GM12878 (cell line): ENCODE data around the gene BOD1L1. TPM values are rescaled to one million over a fixed set of nuclear protein-coding genes. Genes with fewer than 3 reads are reported as not detected.

Source experiments
- ATAC-seq: fragments of 200-7000 bp; cut with Tn5 transposase; 3 replicates; pipeline ENCODE4 v1.9.1; 2020; ENCODE audit warnings: mild to moderate bottlenecking, moderate library complexity
- BruUV-seq: library from RNA; stranded (reverse); fragments of 400-500 nt; replicated peaks from 2 replicates; lab custom pipeline; 2021; lab: Mats Ljungman, UMichigan
- CTCF ChIA-PET: fragments of 300-600 bp; sonication (Branson Sonifier 250); formaldehyde crosslinking; extraction: SDS; loops from one replicate; lab custom pipeline; 2021; ENCODE audit warnings: inconsistent platforms; lab: Yijun Ruan, JAX
- POLR2A ChIA-PET: fragments of 350-600 bp; formaldehyde crosslinking; extraction: SDS; loops from one replicate; lab custom pipeline; 2021; ENCODE audit warnings: inconsistent platforms; lab: Charles Lee
- RAD21 ChIA-PET: fragments of 300-600 bp; sonication (Branson Sonifier 250); formaldehyde crosslinking; loops from one replicate; lab custom pipeline; 2023; ENCODE audit warnings: antibody characterized with exemption; ENCODE audit not compliant: unreplicated experiment; lab: Charles Lee
- SMC1A ChIA-PET: fragments of 300-600 bp; sonication (Branson Sonifier 250); formaldehyde crosslinking; loops from one replicate; lab custom pipeline; 2023; ENCODE audit not compliant: unreplicated experiment, uncharacterized antibody; lab: Charles Lee
- DNase-seq: peaks from one replicate; pipeline ENCODE4 v3.0.0-alpha.2; 2011; ENCODE audit warnings: low read depth, low spot score
- FAIRE-seq: peaks from 3 replicates; lab custom pipeline; 2011; peaks lifted over from hg19 to GRCh38; lab: Jason Lieb, UNC
- H2AFZ ChIP-seq: 2 replicates; pipeline ENCODE4 v1.6.0; 2011; ENCODE audit warnings: low read depth, low read length, control low read depth; ENCODE audit not compliant: control insufficient read depth
- H3K27ac ChIP-seq: 2 replicates; pipeline ENCODE4 v1.5.1; 2011; ENCODE audit warnings: control low read depth; ENCODE audit not compliant: control insufficient read depth, insufficient read depth
- H3K27me3 ChIP-seq, 2 experiments: replicated peaks in 1 of 2; 2 replicates each; pipeline versions ENCODE4 v1.6.0 to v1.6.1; 2011; ENCODE audit warnings: low read length in 1 of 2; ENCODE audit not compliant: control insufficient read depth in 2 of 2, insufficient read depth in 2 of 2
- H3K36me3 ChIP-seq, 2 experiments: 2 replicates each; pipeline ENCODE4 v1.5.1; 2011; ENCODE audit warnings: low read length in 1 of 2; ENCODE audit not compliant: control insufficient read depth in 2 of 2, insufficient read depth in 2 of 2
- H3K4me1 ChIP-seq: 2 replicates; pipeline ENCODE4 v1.6.1; 2011; ENCODE audit warnings: mild to moderate bottlenecking, low read length, moderate library complexity, mixed read lengths; ENCODE audit not compliant: control insufficient read depth, insufficient read depth
- H3K4me2 ChIP-seq: 2 replicates; pipeline ENCODE4 v1.6.0; 2011; ENCODE audit warnings: control low read depth; ENCODE audit not compliant: control insufficient read depth, insufficient read depth
- H3K4me3 ChIP-seq: fragments of 200-600 bp; sonication (generic); 2 replicates; pipeline ENCODE4 v1.5.1; 2016
- H3K79me2 ChIP-seq: 2 replicates; pipeline ENCODE4 v1.6.0; 2011; ENCODE audit warnings: low read length; ENCODE audit not compliant: control insufficient read depth, insufficient read depth
- H3K9ac ChIP-seq: 2 replicates; pipeline ENCODE4 v1.8.0; 2011; ENCODE audit warnings: low read length, control low read depth, mixed read lengths; ENCODE audit not compliant: control insufficient read depth, insufficient read depth
- H3K9me3 ChIP-seq: replicated peaks from 3 replicates; pipeline ENCODE4 v1.5.1; 2011; ENCODE audit warnings: mild to moderate bottlenecking, low read length; ENCODE audit not compliant: control insufficient read depth, insufficient read depth
- H4K20me1 ChIP-seq: 2 replicates; pipeline ENCODE4 v1.6.0; 2011; ENCODE audit not compliant: control insufficient read depth, insufficient read depth
- EGR1 ChIP-seq, 2 experiments: IDR thresholded peaks; 1 replicate in 1 of 2; 2 replicates in 1 of 2; pipeline ENCODE4 v1.6.1; 2011 to 2012; ENCODE audit warnings: low read depth in 2 of 2, low read length in 2 of 2, borderline replicate concordance in 1 of 2, mild to moderate bottlenecking in 1 of 2, moderate library complexity in 1 of 2
- EZH2 ChIP-seq: IDR thresholded peaks from 2 replicates; pipeline ENCODE4 v1.6.1; 2012; ENCODE audit warnings: low read depth, mild to moderate bottlenecking, control low read depth, inconsistent platforms, low read length, borderline replicate concordance; ENCODE audit not compliant: control insufficient read depth
- HCFC1 ChIP-seq: fragments of 150-350 bp; IDR thresholded peaks from 2 replicates; pipeline ENCODE4 v1.6.1; 2014; ENCODE audit warnings: low read length
- SIN3A ChIP-seq: IDR thresholded peaks from 2 replicates; pipeline ENCODE4 v1.6.1; 2012; ENCODE audit warnings: low read depth, low read length, improper control_type of control experiment
- SIX5 ChIP-seq: IDR thresholded peaks from 2 replicates; pipeline ENCODE4 v1.6.1; 2011; ENCODE audit warnings: mild to moderate bottlenecking, low read depth, low read length, moderate library complexity; ENCODE audit not compliant: severe bottlenecking
- WGBS: methylation state at CpG from one replicate; pipeline ENCODE4 v1.1.6; 2016; ENCODE audit warnings: low lambda C conversion rate; ENCODE audit not compliant: insufficient replicate concordance, insufficient coverage; ENCODE audit errors: missing lambda C conversion rate; 5-methylcytosine and 5-hydroxymethylcytosine counted together
- in situ Hi-C: fragments of 300-500 bp; cut with MboI; formaldehyde crosslinking; loops from 9 replicates; pipeline ENCODE4 v1.14.3; 2018; ENCODE audit warnings: mixed read lengths
- intact Hi-C: fragments of 100-400 bp; cut with micrococcal nuclease; formaldehyde crosslinking; loops from one replicate; pipeline ENCODE4 v1.14.2; 2022; ENCODE audit not compliant: unreplicated experiment
- polyA plus RNA-seq, 11 experiments: library from polyadenylated mRNA; depleted of rRNA in 4 of 11; unstranded in 6 of 11; stranded (reverse) in 5 of 11; fragments of >200 nt; fragmentation: Nextera tagmentation in 4 of 11; fragmentation: Illumina TruSeq in 1 of 11; extraction: Ambion mirVana in 4 of 11; extraction: Trizol in 1 of 11; gene quantifications; 1 replicate in 1 of 11; 2 replicates in 10 of 11; pipeline versions ENCODE4 v1.2.1 to v1.2.3, GENCODE V29; 2011 to 2016; ENCODE audit warnings: inconsistent platforms in 2 of 11, missing spikeins in 2 of 11, low read depth in 1 of 11
- total RNA-seq, 4 experiments: library from RNA; depleted of rRNA in 3 of 4; stranded (reverse); fragments of >200 nt in 3 of 4; fragmentation: Illumina TruSeq in 1 of 4; extraction: Trizol in 1 of 4; gene quantifications; 2 replicates each; pipeline versions ENCODE4 v1.2.1 to v1.2.3, GENCODE V29; 2013 to 2021
- TF ChIP-seq, protein P1 (sequence below): fragments of 450-650 bp; IDR thresholded peaks from 2 replicates; pipeline ENCODE4 v1.6.1; 2016; ENCODE audit warnings: mild to moderate bottlenecking

BOD1L1 gene
- total and polyA plus RNA-seq, 10 of the 15 experiments (the other 5 are each of a cell fraction or from before 2014, with no cell fraction given): 6.8 to 41.6 (median 24.3) TPM

- TF ChIP-seq, protein P1, sequence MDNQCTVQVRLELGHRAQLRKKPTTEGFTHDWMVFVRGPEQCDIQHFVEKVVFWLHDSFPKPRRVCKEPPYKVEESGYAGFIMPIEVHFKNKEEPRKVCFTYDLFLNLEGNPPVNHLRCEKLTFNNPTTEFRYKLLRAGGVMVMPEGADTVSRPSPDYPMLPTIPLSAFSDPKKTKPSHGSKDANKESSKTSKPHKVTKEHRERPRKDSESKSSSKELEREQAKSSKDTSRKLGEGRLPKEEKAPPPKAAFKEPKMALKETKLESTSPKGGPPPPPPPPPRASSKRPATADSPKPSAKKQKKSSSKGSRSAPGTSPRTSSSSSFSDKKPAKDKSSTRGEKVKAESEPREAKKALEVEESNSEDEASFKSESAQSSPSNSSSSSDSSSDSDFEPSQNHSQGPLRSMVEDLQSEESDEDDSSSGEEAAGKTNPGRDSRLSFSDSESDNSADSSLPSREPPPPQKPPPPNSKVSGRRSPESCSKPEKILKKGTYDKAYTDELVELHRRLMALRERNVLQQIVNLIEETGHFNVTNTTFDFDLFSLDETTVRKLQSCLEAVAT: no peak
- TF ChIP-seq SIN3A (no peak), EGR1 (IDR thresholded peaks at IDR 0.05; ENCODE audit: borderline replicate concordance in 1 of 2, low read depth in 2 of 2, low read length in 2 of 2) (no peak), HCFC1 (no peak), EZH2 (0 out of 2 replicates have a peak, but pooled peaks have one; percentile 47), SIX5 (no peak)
- Histone ChIP-seq H3K79me2 (no peaks in the 10 kb centered on the region), H3K4me2 (peak overlapping the region; percentile 68; the same call in 1 of the 2 replicates), H3K36me3 (no peaks in the 10 kb centered on the region), H3K27me3 (peaks cover 8 to 13% of the 10 kb centered on the region in 2 experiments), H3K4me3 (no peak overlapping the region), H4K20me1 (no peaks in the 10 kb centered on the region), H3K9me3 (peaks cover 10% of the 10 kb centered on the region), H3K9ac (no peak overlapping the region), H3K27ac (no peak overlapping the region), H3K4me1 (peaks cover 3% of the 10 kb centered on the region; the same call in 1 of the 2 replicates), H2AFZ (no peak overlapping the region)
- ChIA-PET CTCF (no interaction called here), SMC1A (interaction anchor here (0.7 kb wide), 1 partner anchor 670 kb away, joined by 5 read pairs; no protein-coding TSS in a partner anchor), POLR2A (no interaction called here), RAD21 (no interaction called here)
- ATAC-seq (peak; percentile 50; the same call in 2 of the 3 replicates), FAIRE-seq (no peak), DNase-seq (no peak)
- intact Hi-C loops: no loop called here
- BruUV-seq: no TSS peak
- in situ Hi-C loops: no loop called here
- 13% methylated on average over 43 of the region's 49 CpGs for WGBS
Observed at GRCh38 chr4:13522282-13523104, 105.0 kb downstream of the BOD1L1 start.
